ENCODE data around the gene SYT1.

- TF ChIP-seq CTCF (IDR thresholded peaks at IDR 0.05) (no peak), POLR2A (IDR thresholded peaks at IDR 0.05) (no peak)
These were observed 462.1 kb downstream of the SYT1 start for GRCh38 chr12:79326663-79327062.
